NCI-H2196 treated with DMSO at 0.1 percent for 48 hours (cell line): Measurements from ENCODE around the gene CHD8.

Experiments used
- DNase-seq: peaks from one replicate; lab custom pipeline; 2025; ENCODE audit not compliant: unreplicated experiment; lab: John Stamatoyannopoulos, UW

The CHD8 gene

DNA sequence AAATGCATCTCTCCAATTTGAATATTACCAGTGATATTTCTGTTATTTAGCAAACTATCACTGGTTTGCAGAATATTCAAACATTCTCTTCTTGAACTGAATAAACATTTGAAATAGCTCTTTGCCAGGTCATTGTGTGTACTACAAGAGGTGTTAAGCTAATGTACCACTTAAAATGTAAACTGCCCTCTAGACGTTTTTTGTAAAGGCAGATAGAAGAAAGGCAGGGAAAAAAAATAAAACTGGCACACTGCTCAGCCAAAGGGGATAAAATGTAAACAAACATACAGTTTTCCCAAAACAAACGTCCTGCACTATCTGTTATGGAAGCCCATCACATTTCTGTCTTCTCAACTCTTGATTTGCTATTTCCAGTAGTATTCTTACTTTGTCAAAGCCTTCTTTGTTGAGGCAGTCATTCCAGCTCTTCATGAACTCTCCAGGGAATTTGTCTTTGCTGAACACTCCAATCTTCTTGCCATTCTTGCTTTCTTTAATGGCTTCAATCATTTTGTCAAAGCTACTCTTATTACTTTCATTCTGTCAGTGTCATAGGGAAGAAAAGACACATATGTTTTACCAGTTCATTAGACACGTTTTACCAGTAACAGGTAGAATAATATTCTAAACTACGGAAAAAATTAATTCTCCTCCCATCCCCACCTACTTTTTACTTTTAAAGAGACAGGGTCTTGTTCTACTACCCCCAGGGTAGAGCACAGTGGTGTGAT is 85.8 kb downstream of the CHD8 start:
- no peak for DNase-seq

DNA sequence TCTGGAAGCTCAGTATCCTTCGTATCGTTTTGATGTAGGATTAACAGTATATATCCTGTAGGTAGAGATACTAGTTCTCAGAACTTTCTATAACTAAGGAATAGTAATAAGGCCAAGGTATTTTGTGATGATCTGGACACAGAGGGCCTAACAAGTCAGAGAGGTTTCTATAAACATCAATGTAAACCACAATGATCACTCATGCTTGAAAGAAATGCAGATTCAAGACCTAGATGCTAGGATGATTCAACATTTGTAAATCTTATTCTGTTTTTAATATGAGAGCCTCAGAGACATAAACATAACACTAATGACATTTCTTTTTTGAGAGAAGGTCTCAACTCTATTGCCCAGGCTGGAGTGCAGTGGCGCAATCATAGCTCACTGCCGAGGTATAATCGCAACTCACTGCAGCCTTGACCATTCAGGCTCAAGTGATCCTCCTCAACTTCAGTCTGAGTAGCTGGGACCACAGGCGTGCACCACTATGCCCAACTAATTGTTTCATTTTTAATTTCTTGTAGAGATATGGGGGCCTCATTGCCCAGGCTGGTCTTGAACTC is 88.3 kb downstream of the CHD8 start:
- no peak for DNase-seq

DNA sequence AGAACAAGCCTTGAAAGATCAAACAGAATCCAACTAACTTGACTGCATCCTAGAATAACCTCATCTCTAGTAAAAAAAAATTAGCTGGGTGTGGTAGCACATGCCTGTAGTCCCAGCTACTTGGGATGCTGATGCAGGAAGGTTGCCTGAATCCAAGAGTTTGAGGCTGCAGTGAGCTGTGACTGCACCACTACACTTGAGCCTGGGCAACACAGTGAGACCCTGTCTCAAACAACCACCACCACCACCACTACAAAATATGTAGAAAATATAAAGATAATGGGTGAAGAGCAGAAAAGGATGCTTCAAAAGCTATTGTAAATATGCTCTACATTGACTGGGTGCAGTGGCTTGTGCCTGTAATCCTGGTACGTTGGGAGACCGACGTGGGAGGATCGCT is 99.4 kb downstream of the CHD8 start:
- DNase-seq: no peak

DNA sequence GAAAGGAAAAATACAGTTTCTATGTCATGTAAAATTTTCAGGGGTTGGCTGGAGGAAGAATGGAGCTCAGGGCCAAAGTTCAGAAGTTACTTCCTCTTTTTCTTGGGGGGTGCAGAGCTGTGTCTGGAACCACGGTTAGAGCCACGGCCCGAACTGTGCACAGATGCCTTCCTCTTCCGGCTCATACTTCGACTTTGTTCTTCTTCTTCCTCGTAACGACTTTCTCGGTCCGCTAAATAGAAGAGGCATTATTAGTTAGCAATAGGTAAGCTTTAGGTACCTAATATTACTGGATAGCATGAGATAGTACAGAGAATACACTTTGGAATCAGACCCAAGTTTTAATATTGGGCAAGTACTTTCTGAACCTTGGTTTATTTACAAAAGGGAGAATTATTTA is 103.3 kb downstream of the CHD8 start:
- no peak for DNase-seq

DNA sequence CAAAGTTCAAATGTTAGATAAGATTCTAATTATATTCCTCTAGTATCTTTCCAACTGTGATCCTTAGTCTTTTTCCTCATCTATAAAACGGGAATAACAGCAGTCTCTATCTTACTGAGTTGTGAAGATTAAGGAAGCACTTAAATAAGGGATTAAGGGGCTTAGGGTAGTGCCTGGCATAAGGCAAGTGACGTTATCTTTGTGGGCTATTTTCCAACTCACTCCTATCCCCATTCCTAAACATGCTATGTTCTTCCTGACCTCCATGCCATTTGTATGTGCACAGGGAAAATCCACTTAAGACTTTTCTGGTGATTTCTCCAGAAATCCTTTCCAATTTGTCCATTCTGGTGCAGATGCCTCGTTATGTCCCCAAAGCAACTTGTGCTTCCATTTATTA is 105.4 kb downstream of the CHD8 start:
- no peak for DNase-seq

DNA sequence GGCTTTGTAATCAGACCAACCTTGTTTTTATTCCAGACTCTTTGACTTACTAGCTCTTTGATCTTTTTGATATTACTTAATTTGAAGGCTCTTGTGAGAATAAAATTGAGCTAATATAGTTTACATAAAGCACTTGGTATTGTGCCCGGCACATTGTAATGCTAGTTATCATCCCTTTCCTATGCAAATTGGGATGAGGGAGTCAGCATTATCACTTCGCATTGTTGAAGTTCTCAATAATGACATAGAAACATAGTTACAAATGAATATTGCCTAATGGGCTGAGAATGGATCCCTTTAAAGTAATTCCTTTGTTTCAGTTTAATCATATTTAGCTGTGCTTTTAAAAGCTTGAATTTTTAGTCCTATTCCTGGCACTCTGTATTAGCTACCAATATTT is 108.7 kb downstream of the CHD8 start:
- DNase-seq: no peak

DNA sequence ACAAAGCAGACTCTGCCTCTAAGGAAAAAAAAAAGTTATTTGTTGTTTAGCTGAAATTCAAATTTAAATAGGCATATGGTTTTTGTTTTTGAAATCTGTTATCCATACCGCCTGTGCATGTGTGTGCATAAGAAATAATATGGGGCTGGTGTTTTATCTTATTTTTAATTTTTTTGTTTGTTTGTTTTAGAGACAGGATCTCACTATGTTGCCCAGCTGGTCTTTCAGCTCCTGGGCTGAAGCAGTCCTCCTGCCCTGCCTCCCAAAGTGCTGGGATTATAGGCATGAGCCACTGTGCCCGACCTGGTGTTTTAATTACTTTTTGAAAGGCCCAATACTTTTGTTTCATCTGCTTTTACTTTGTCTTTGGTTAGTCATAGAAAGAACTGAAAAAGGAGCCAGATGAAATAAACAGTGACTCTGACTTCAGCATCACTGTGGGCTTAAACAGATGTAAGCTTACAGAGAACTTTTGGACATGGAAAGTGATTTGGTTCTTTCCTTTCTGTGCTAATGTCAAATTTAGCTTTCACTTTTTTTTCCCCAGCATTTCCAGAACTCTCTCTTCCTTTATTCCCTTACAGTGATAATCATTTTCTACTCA is 109.3 kb downstream of the CHD8 start:
- DNase-seq: no peak

DNA sequence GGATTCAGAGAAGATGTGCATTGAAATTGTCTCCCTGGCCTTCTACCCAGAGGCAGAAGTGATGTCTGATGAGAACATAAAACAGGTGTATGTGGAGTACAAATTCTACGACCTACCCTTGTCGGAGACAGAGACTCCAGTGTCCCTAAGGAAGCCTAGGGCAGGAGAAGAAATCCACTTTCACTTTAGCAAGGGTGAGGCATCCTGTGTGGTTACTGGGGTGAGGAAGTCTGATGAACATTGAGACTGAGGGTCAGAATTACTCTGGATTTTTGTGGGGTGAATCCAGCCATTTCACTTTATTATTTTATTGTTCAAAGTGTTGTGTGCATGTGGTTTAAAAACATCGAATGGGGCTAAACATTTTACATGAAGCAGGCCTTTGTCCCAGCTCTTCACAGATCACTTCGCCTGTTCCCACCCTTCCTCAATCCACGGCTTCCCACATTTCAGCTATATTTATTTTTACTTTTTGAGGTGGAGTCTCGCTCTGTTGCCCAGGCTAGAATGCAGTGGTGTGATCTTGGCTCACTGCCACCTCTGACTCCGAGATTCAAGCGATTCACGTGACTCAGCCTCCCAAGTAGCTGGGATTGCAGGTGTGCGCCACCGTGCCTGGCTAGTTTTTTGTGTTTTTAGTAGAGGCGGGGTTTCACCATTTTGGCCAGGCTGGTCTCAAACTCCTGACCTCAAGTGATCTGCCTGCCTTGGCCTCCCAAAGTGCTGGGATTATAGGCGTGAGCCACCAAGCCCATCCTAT is 112.7 kb downstream of the CHD8 start:
- DNase-seq: no peak
